NCI-H1092 (cell line): ENCODE results near the gene DHCR7.

Experiments used
- DNase-seq: peaks from one replicate; lab custom pipeline; 2025; lab: John Stamatoyannopoulos, UW

DHCR7 gene

DNA sequence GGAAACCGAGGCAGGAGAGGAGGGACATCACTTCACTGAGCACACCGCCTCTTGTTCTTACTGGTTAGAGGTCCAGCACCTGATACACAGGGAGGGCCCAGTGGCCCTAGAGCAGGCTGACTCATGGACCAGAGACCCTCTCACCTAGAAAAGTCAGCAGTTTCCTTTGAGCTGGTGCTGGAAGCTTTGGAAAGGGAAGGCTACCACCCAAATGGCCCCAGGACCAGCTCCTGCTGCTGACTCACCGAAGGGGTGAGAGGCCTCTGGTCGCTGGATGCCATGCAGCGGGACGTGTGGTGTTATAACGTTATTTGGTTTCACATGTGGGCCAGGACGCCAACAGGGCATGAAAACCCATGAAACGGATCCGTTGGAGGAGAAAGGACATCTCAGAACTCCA lies 8.6 kb upstream of the DHCR7 start:
- no peak for DNase-seq

DNA sequence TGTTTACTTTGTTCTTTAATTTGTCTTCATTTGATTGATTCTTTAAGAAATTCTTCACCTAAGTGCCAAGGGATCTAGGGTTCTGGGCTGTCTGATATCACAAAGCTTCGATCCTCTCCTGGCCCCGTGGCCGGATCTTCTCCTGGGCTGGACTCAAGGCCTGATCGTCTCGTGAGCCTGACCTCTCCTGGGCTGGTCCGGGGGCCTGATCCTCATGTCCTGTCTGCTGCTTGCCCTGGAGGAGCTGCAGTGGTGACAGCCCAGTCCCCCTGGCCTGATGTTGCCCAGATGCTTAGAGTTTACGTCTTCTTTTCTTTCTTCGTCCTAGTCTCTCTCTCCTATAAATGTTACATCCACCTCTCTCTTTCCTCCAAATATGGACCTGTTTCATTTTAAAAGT lies 8.1 kb upstream of the DHCR7 start:
- no peak for DNase-seq

DNA sequence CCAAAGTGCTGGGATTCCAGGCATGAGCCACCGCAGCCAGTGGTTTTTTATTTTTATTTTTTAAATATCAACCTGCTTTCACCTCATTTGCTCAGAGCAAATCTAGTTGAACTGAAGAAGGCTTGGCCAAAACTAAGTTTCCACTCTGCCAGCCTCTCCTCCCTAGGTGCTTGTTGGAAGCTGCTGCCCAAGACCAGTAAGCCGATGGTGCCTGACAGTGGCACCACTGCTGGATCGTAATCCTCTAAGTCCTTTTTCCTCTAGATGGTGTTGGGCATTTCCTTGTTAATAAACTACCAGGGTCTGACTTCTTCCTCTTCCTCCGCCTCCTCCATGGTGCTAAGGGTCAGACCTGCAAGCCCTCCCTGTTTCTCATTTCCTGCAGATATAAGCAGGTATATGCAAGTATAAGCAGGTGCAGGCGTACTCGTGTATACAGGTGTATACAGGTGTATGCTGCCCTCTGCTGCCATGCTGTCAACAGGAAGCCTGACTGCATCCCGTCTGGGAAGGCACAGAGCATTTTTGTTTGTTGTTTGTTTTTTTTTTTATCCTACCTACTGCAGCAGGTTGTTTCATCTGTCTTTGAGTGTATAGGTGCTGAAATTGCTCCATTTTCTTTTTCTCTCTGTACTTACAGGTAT lies 6.4 kb upstream of the DHCR7 start:
- DNase-seq = no peak

DNA sequence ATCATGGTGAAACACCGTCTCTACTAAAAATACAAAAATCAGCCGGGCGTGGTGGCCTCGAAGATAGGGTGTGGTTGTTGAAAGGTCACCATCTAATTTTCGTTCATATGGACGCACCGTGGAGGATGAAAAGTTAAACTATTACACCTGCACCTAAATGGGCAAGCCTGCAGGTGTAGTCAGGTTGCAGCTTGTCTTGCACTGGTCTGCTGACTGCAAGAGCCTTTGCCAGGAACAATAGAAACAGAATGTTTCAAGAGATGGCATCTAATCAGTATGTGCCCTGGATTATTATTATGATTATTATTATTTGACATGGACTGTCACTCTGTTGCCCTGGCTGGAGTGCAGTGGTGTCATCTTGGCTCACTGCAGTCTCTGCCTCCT lies 5.7 kb upstream of the DHCR7 start:
- no peak for DNase-seq

DNA sequence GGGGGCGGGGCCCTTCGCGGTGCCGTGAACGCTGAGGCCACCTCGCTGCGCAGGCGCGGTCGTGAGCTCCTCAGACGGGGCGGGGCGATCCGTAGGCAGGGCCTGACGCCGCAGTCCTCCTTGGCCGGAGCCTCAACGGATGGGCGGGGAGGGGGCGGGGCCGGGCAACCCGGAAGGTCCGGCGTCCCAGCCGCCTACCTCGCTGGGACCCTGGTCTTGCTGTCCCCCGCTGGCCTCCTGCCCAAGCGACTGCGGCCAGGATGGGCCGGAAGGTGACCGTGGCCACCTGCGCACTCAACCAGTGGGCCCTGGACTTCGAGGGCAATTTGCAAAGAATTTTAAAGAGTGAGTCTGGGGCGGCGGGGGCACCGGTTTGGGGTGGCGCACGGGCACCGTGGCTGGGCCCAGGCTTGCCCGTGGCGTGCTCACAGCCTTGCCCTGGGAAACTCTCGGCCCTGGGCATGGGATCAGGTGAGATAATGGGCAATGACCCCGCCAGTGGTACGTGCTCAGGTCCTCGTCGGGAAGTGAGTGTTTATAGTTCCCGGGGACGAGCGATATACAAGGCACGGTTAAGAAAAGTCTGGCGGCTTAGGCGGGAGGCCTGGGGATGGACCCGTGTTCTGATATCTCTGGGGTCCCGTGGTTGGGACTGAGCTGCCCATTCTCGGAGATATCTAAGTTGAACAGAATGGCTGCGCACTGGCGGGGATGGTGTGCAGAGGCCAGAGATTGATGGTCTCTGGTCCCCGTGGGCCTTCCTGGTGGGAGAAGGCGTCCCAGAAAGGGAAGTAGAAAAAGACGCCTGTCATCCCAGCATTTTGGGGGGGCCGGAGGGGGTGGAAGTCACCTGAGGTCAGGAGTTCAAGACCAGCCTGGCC lies 5.1 kb upstream of the DHCR7 start, which contains the start of gene NADSYN1:
NADSYN1 (plus strand) TSS at position 167 of the 881 bp plus-strand sequence; CDS start at position 261, 94 bp downstream.
- peak; percentile 95 for DNase-seq

DNA sequence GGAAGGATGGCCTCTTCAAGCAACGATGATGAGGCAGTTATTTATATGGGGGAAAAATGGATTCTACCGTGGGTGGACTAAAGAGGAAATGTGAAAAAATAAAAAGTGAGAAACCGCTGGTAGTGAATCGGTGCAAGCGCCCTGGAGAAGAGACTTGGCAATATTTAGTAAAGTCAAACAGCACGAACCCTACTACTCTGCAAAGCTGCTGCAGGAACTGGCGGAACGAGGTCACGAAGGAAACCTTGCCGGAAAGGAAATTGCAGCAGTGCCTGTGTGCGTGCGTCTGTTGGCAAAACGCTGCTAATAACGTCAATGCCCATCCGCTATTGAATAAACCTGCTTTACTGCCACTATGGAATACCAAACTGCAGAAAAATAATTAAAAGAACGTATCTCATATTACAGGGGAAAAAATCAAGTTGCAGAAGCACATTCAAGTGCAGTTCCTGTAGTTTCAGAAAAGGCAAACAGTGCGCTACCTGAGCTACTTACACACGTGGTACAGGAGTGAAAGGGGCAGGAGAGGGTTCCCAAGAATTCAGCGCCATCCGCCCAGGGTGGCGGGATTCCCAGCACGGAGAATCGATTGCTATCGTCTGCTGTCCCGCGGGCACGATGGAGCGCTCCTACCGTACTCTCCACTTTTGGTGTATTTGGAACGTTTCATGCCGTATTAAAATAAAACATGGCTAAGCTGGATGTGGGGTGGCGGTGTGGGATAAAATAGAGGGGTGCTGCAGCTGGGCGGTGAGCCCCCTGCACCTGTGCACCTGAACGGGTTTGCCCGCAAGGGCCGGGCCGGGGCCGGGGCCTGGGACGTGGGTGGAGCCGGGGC lies 4.2 kb upstream of the DHCR7 start:
- DNase-seq = peak; percentile 53

DNA sequence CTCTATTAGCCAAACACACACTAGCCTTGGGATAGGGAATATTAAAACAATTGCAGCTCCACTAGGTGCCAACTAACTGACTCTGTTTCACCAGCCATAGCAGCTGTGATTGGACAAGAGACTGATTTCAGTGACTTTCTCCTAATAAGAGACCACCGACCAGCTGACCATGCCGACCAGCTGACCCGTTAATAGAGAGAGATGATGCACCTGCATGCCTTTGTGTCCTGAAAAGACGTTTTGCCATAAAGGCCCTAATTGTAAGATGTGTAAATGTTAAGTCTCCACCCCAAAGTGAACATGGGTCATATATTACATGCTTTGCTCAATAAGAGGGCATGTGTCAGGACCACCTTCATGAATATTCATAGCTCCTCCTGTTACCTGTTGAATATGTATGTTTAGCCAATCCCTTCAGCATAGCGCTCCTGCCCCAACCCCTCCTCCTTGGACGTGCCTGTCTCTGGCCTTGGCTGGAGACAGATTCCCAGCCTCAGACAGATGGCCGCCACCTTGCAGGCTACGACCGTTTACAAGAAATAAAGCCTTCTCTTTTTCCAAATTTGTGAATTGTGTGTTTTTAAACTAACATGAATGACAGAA lies 3.5 kb upstream of the DHCR7 start:
- DNase-seq = no peak

DNA sequence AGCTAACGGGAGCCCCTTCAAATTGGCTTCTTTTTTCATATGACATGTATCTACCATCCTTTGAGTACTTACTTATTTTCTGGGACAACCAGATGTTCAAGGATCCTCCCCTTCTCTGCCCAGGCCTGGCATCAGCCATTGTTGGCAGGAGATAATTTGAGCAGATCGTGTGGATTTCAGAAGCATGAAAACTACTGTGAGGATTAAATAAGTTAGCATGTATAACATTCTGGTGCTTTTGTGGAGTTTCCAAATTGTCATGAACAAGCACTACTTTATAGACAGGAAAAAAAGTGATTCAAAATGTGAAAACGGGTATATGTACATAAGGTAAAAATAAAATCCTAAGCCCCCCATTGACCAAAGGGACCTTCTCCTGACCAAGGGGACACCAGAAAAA lies 2.7 kb upstream of the DHCR7 start:
- no peak for DNase-seq

DNA sequence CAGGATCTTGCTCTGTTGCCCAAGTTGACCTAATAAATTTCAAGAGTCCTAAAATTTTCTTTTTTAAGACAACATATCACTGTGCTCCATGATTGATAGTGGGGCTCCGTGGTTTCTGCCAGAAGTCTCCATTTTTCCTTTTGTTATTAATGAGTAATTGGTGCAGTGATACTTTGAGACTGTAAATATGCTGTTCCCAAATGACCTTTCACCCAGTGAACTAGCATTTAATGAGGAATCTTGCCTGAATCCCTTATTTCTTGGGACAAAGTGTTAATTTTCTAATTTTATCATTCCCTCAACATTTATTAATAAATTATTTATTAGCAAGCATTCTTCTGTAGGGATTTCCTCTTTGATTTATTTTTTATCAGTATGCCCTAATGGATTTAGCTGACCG lies 2.3 kb upstream of the DHCR7 start:
- DNase-seq = no peak

DNA sequence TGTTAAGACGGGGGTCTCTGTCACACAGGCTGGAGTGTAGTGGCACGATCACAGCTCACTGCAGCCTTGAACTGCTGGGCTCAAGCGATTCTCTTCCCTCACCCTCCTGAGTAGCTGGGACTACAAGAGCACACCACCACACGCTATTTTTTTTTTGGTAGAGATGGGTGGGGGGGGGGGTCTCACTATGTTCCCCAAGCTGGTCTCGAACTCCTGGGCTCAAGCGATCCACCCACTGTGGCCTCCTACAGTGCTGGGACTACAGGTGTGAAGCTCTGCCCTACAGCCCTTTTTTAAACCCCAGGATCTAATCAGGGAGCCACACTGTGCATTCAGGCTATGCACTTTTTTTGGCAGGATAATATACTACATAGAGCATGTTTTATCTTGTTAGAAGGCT lies 1.4 kb upstream of the DHCR7 start:
- no peak for DNase-seq

DNA sequence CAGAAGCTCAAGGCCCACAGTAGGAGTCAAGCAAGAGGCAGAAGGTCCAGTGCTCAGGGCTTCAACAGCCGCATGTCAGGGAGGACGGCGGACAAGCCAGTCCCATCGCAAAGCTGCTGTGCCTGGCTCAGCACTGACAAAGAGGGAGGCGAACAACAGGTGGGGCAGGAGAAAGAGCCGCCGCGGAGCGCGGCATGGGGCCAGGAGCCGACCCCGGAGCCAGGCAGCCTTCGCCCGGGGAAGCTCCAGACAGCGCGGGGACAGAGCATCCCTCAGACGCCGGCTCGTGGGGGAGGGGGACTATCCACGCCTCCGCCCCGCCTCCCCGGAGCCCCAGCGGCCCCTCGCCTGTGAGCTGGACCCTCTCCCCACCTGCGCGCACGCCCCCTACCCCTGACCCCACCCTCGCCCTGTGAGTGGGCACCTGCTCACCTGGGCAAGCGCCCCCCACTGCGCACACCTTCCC lies 369 bp downstream of the DHCR7 start:
- peak; percentile 52 for DNase-seq

DNA sequence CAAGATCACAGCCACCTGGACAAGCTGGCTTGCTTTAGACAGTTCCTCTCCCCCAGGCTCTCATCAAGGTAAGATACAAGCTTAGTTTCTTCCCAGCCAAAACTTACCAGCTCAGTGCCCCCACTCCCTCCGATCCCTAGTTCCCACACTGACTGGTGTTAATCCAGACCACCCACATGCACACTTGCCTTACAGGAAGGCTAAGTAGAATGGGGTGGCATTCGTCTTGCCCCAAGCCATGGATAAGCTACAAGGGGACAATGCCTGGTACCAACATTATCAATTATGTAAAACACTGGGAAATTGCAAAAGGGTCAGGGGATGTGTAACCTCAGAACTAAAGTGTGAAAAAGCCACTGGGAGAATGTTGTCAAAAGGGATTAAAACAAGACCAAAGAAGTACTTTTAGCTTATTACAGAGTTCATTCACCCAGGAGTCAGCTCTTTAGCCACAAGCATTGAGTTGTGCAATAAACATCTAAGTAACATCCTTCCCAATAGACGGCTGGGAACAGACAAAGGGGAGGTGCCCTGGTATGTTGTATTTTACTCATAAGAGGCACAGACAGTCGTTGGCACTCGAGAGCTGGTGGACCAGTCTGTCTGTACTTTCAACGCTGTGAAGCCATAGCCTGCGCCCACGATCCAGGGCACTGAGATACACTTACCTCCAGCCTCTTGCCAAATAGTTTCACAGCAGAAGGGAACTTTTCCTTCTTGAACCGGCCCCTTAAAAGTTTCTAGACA lies 1.1 kb downstream of the DHCR7 start:
- no peak for DNase-seq

DNA sequence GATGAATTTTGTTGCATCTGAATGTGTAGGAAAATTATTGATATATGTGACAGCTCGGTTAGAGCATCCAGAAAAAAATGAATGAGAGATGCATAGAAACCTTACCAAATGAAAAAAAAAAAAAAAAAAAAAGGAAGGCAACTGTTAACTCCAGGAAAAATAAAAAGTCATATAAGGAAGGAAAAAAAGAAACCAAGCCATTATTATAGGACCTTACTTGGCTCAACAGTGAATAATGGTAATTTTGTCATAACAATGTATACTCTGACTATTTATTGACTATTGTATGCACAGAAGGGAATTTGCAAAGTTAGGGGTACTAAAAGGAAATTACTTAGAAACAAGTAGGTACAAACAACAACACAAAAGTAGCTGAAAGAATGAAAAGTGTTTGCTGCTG lies 2.0 kb downstream of the DHCR7 start:
- no peak for DNase-seq

DNA sequence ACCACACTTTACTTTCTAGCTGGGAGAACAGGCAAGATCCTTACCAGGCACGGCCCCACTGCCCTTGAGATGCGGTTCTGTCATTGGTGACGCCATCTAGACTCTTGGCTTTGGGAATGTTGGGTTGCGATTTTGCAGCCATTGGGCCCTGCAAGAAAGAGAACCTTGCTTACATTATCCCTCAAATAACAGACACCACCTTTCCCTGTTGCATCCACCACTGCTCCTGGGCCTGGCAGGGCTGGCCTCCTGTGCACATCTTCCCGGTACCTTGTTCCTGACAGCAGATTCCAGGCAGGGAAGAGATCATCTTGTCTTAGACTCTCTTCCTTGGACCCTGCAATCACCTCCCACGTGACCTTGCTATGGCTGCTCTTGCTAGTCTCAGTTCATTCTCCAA lies 3.4 kb downstream of the DHCR7 start:
- no peak for DNase-seq

DNA sequence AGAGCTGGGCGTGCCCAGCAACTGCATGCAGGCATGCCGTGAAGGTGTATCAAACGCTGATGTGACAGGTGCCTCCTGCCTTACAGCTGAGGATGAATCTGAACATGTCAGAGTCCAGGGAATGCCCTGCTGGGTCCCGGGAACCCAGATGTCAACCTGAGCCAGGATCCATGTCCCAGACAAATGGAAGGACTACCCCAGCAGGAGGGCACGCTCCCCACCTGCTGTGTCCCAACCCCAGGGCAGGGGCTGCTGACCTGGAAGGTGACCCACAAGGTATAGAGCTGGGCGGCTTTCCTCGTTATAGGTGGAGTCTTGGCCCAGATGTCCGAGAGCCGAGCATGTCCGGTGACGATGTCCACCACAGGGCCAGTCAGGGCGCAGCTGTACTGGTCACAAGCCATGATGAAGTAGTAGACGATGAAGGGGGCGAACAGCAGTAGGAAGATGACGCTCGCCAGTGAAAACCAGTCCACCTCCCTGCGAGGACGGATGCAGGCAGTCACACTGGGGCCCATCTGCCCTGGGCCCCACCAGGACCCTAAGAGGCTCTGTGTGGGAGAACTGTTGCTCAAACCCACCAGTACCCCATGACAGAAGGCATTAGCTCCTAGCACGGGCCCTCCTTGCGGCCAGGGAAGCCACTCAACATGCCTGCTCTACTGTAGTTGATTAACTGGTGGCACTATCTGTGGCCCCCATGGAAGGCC lies 4.3 kb downstream of the DHCR7 start:
- no peak for DNase-seq

DNA sequence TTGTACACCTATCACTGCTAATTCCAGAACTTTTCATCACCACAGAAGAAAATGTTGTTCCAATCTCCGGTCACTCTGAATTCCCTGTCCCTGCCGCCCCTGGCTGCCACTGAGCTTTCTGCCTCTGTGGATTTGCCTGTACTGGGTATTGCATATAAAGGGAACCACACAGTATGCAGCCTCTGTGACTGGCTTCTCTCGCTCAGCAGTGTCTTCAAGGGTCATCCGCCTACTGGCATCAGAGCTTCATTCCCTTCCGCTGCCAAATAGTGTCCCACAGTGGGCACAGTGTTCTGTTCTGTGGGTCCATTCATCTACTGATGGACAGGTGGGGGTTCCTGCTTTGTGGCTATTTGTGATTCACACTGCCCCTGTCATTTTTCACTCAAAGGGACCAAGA lies 5.3 kb downstream of the DHCR7 start:
- no peak for DNase-seq

DNA sequence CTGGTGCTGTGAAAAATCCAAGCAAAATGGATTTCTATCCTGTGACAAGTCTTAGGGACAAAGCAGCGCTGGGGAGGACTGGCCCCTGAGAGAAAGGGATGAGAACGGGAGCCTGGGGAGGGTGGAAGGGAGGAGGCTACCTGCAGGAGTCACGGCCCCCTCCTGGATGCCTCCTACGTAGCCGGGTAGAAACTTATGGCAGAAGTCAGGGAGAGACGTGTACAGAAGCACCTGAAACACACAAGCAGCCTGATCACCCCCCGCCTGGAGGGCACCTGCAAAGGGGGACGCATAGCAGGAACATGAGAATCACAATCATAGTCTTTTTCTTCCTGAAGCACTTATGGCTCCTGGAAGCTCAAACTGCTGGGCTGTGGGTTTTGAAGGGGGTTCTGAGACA lies 6.1 kb downstream of the DHCR7 start:
- no peak for DNase-seq

DNA sequence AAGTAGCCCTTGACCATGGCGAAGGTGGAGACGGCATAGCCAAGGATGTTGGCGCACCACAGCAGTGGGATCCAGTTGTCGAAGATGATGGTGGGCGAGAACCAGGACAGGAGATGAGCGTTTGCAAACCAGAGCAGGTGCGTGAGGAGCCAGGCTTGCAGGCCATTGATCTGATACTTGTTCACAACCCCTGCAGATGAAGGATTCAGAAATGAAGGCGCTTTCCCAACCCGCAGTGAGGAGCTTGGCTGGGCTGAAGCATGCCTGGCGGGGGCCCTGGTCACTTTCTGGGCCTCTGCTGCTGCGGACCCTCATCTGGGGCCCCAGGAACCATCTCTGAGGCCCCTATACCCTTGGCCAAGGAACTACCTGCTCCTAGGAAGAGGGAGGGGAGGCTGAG lies 6.9 kb downstream of the DHCR7 start:
- no peak for DNase-seq

DNA sequence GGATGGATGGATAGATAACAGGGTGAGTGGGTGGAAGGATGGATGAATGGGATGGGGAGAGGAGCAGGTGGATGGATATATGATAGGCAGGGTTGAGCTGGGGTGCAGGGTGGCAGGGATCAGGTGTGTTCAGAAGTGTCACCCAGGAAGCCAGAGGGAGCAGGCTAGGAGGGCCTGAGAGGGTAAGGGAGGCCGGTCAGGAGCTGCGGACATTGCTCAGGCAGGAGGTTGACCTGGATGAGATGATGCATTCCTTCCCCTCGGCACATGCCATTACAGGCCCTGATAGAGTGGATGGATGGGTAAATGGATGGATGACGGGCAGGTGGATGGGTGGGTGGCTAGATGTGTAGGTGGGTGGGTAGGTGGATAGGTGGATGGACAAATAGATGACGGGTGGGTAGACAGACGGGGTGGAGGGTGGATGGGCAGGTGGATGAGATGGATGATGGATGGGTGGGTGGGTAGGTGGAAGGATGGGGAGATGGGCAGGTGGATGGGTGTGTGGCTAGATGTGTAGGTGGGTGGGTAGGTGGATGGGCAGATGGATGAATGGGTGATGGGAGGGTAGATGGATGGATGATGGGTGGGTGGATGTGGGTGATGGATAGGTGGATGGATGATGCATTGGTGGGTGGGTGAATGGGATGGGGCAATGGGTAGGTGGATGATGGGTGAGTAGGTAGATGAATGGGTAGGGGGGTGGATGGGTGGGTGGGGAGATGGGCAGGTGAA lies 8.0 kb downstream of the DHCR7 start:
- DNase-seq = no peak

DNA sequence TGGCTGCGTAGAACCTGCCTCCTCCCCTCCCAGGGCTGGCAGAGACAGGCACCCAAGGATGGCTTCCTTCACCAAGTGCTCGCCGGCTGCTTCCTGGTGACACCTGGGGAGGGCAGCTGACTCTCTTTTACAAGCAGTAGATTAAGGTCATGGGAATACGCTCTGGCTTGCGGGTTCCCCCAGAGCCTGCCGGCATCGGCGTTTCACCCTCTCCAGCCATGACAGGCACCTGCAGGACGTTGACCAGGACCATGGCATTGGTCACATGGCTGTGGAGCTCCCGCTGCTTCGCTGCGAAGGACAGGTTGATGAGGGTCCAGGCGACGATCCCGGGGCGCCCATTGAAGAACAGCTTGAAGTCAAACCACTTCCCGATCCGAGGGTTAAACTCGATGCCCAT lies 9.5 kb downstream of the DHCR7 start:
- no peak for DNase-seq
